HepG2 (cell line): ENCODE measurements around the gene PRR15L. TPM values are rescaled to one million over a fixed set of nuclear protein-coding genes. Genes with fewer than 3 reads are reported as not detected.

Source experiments
- CREBL2 ChIP-seq: sonication (generic); formaldehyde crosslinking; IDR thresholded peaks from 2 replicates; pipeline ENCODE4 v1.8.1; 2023; ENCODE audit warnings: missing genetic modification reagents, mild to moderate bottlenecking, borderline replicate concordance
- GRHL1 ChIP-seq: sonication (generic); formaldehyde crosslinking; conservative IDR thresholded peaks from 2 replicates; pipeline ENCODE4 v1.8.0; 2022; ENCODE audit warnings: missing genetic modification reagents
- KMT2A ChIP-seq: sonication (generic); formaldehyde crosslinking; IDR thresholded peaks from 2 replicates; pipeline ENCODE4 v1.4.0; 2020; ENCODE audit warnings: missing genetic modification reagents
- MAF1 ChIP-seq: sonication (generic); formaldehyde crosslinking; IDR thresholded peaks from 2 replicates; pipeline ENCODE4 v1.5.0; 2020; ENCODE audit warnings: missing genetic modification reagents, borderline replicate concordance
- POLR2AphosphoS2 ChIP-seq: IDR thresholded peaks from 2 replicates; pipeline ENCODE4 v1.6.1; 2011; ENCODE audit warnings: low read depth, low read length, improper control_type of control experiment
- RXRB ChIP-seq: IDR thresholded peaks from 2 replicates; pipeline ENCODE4 v1.6.1; 2016; ENCODE audit warnings: borderline replicate concordance, missing genetic modification reagents, missing compliant biosample characterization
- SIN3A ChIP-seq: IDR thresholded peaks from 2 replicates; pipeline ENCODE4 v1.6.1; 2011; ENCODE audit warnings: low read depth, mild to moderate bottlenecking, control low read depth, low read length, borderline replicate concordance
- SMAD9 ChIP-seq: sonication (generic); formaldehyde crosslinking; IDR thresholded peaks from 2 replicates; pipeline ENCODE4 v1.5.1; 2020; ENCODE audit warnings: mild to moderate bottlenecking, missing genetic modification reagents
- STAT6 ChIP-seq: sonication (generic); formaldehyde crosslinking; IDR thresholded peaks from 2 replicates; pipeline ENCODE4 v1.4.0; 2020; ENCODE audit warnings: missing genetic modification reagents, mild to moderate bottlenecking, borderline replicate concordance
- ZGPAT ChIP-seq: IDR thresholded peaks from 2 replicates; pipeline ENCODE4 v1.6.1; 2016; ENCODE audit warnings: mild to moderate bottlenecking
- ZNF256 ChIP-seq: sonication (generic); formaldehyde crosslinking; conservative IDR thresholded peaks from 2 replicates; pipeline ENCODE4 v1.4.0; 2020; ENCODE audit warnings: missing genetic modification reagents
- ZNF275 ChIP-seq: sonication (generic); formaldehyde crosslinking; IDR thresholded peaks from 2 replicates; pipeline ENCODE4 v1.8.0; 2022; ENCODE audit warnings: missing genetic modification reagents, mild to moderate bottlenecking, inconsistent platforms, borderline replicate concordance
- ZNF362 ChIP-seq: sonication (generic); formaldehyde crosslinking; IDR thresholded peaks from 2 replicates; pipeline ENCODE4 v1.4.0; 2020; ENCODE audit warnings: missing genetic modification reagents, mild to moderate bottlenecking, borderline replicate concordance
- ZNF639 ChIP-seq: conservative IDR thresholded peaks from 2 replicates; pipeline ENCODE4 v1.6.1; 2018; ENCODE audit warnings: missing genetic modification reagents
- ZNF710 ChIP-seq: sonication (generic); formaldehyde crosslinking; IDR thresholded peaks from 2 replicates; pipeline ENCODE4 v1.5.0; 2020; ENCODE audit warnings: mild to moderate bottlenecking, missing genetic modification reagents, borderline replicate concordance
- polyA plus RNA-seq, 8 experiments: library from polyadenylated mRNA; depleted of rRNA in 3 of 8; stranded (reverse) in 7 of 8; unstranded in 1 of 8; fragments of >200 nt; fragmentation: Illumina TruSeq in 4 of 8; extraction: Trizol in 4 of 8; gene quantifications; 2 replicates each; pipeline versions ENCODE4 v1.2.1 to v1.2.3, GENCODE V29; 2011 to 2016; ENCODE audit warnings: low read depth in 4 of 8, missing spikeins in 1 of 8, mixed read lengths in 1 of 8; ENCODE audit not compliant: insufficient read depth in 1 of 8
- total RNA-seq, 5 experiments: library from RNA; depleted of rRNA; stranded (reverse); fragments of >200 nt; fragmentation: Illumina TruSeq; extraction: Trizol; gene quantifications; 2 replicates each; pipeline ENCODE4 v1.2.3, GENCODE V29; 2016; ENCODE audit warnings: low read depth in 1 of 5

PRR15L gene
- total and polyA plus RNA-seq, 2 of the 13 experiments (the other 11 are each of a cell fraction or from before 2014, with no cell fraction given), result 0.44 to 2.0 TPM

GRCh38 chr17:47952171-47953021 lies 5.3 kb downstream of the PRR15L start (continued):
- no peak for TF ChIP-seq STAT6 (CRISPR knock-in tag)
- TF ChIP-seq ZNF362 (CRISPR knock-in tag), result no peak
- TF ChIP-seq SMAD9 (CRISPR knock-in tag), result no peak
- TF ChIP-seq ZNF710, result no peak
- TF ChIP-seq GRHL1 (CRISPR knock-in tag), result no peak
- TF ChIP-seq POLR2AphosphoS2, result no peak
- TF ChIP-seq ZNF256, result no peak
- no peak for TF ChIP-seq ZNF275 (CRISPR knock-in tag)
- peak; percentile 80 for TF ChIP-seq ZGPAT
- TF ChIP-seq CREBL2, result no peak
- no peak for TF ChIP-seq MAF1 (CRISPR knock-in tag)
- no peak for TF ChIP-seq ZNF639 (CRISPR knock-in tag)
- no peak for TF ChIP-seq KMT2A
- TF ChIP-seq RXRB (CRISPR knock-in tag), result peak; percentile 94
- TF ChIP-seq SIN3A, result no peak
